Astrocyte of the spinal cord (primary cell): ENCODE results near the gene PKD1L1.
A peak's percentile ranks its signal among the peaks of the same experiment; 100 is the strongest.
"Not testable (repeated sequence)": the region's sequence is repeated elsewhere in the genome, so short reads cannot be mapped to it uniquely, and the experiment has no call there.

Experiments
- DNase-seq: peaks from one replicate; pipeline ENCODE4 v3.0.0; 2011; ENCODE audit warnings: low read depth, low spot score
- H3K4me3 ChIP-seq: 2 replicates; pipeline ENCODE4 v1.5.1; 2011; ENCODE audit warnings: low read depth, mild to moderate bottlenecking, low read length, moderate library complexity
- in situ Hi-C: cut with HindIII; loops from 2 replicates; pipeline ENCODE4 v1.10.0; 2017; ENCODE audit warnings: low sequenced_read_pairs
- TF ChIP-seq, protein P1 (sequence below): IDR thresholded peaks from 2 replicates; pipeline ENCODE4 v1.5.1; 2012; ENCODE audit warnings: low read depth, mild to moderate bottlenecking, low read length, inconsistent platforms

PKD1L1 gene, protein sequence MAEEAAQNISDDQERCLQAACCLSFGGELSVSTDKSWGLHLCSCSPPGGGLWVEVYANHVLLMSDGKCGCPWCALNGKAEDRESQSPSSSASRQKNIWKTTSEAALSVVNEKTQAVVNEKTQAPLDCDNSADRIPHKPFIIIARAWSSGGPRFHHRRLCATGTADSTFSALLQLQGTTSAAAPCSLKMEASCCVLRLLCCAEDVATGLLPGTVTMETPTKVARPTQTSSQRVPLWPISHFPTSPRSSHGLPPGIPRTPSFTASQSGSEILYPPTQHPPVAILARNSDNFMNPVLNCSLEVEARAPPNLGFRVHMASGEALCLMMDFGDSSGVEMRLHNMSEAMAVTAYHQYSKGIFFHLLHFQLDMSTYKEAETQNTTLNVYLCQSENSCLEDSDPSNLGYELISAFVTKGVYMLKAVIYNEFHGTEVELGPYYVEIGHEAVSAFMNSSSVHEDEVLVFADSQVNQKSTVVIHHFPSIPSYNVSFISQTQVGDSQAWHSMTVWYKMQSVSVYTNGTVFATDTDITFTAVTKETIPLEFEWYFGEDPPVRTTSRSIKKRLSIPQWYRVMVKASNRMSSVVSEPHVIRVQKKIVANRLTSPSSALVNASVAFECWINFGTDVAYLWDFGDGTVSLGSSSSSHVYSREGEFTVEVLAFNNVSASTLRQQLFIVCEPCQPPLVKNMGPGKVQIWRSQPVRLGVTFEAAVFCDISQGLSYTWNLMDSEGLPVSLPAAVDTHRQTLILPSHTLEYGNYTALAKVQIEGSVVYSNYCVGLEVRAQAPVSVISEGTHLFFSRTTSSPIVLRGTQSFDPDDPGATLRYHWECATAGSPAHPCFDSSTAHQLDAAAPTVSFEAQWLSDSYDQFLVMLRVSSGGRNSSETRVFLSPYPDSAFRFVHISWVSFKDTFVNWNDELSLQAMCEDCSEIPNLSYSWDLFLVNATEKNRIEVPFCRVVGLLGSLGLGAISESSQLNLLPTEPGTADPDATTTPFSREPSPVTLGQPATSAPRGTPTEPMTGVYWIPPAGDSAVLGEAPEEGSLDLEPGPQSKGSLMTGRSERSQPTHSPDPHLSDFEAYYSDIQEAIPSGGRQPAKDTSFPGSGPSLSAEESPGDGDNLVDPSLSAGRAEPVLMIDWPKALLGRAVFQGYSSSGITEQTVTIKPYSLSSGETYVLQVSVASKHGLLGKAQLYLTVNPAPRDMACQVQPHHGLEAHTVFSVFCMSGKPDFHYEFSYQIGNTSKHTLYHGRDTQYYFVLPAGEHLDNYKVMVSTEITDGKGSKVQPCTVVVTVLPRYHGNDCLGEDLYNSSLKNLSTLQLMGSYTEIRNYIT (N-terminal part only)

DNA sequence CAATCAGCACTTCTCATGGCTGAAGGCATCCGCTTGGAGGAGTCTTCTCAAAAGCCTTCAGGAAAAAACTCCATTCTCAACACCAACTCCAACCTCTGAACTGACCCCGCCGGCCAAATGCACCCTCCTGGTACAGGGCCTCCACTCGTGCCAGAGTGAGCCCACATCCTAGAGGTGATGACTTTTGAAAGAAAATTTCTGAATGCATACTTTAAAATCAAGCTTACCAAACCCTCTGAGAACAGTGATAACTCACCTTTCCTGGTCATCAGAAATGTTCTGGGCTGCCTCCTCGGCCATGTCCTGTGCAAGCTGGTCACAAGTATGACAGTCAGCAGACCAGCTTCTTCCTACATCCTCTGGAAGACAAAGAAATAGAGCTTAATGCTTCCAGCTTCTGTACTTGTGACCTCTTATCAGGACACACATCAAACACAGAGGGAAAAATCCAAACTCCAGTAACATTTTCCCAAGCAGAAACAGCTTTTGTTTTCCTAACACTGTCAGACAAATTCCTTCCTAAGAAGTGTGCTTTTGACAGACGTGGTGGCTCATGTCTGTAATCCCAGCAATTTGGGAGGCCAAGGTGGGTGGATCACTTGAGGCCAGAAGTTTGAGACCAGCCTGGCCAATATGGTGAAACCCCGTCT, at the start of gene PKD1L1:
Gene PKD1L1, minus strand, starts transcription at position 326 of the 650 bp plus-strand sequence. Its CDS starts 26 bp downstream, at position 300.
- DNase-seq: no peak
- TF ChIP-seq, protein P1, sequence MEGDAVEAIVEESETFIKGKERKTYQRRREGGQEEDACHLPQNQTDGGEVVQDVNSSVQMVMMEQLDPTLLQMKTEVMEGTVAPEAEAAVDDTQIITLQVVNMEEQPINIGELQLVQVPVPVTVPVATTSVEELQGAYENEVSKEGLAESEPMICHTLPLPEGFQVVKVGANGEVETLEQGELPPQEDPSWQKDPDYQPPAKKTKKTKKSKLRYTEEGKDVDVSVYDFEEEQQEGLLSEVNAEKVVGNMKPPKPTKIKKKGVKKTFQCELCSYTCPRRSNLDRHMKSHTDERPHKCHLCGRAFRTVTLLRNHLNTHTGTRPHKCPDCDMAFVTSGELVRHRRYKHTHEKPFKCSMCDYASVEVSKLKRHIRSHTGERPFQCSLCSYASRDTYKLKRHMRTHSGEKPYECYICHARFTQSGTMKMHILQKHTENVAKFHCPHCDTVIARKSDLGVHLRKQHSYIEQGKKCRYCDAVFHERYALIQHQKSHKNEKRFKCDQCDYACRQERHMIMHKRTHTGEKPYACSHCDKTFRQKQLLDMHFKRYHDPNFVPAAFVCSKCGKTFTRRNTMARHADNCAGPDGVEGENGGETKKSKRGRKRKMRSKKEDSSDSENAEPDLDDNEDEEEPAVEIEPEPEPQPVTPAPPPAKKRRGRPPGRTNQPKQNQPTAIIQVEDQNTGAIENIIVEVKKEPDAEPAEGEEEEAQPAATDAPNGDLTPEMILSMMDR: no peak
- in situ Hi-C loops: no loop called here

DNA sequence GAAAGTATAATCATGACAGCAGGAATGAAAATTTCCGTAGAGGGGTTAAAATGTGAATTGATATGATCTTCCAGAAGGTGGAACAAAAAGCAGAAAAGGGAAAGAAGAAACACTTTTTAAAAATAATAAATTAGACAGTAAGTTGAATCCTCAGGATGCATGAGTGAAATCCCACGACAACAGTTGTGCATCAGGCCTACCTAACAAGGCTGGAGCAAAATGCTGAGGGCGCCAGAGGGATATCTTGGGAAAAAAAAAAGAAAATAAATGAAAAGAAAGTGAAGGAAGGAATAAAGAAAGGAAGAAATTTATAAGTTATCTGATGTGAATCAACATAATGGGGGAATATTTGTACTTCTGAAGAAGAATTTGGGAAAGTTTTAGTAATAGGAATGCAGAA, 44.2 kb upstream of the PKD1L1 start:
- TF ChIP-seq, protein P1: no peak
- DNase-seq: no peak
- in situ Hi-C loops: no loop called here
- H3K4me3 ChIP-seq: no peak overlapping the region

More for the DNA sequence above, at the start of gene PKD1L1:
- no peak within 1 kb of the TSS for H3K4me3 ChIP-seq

DNA sequence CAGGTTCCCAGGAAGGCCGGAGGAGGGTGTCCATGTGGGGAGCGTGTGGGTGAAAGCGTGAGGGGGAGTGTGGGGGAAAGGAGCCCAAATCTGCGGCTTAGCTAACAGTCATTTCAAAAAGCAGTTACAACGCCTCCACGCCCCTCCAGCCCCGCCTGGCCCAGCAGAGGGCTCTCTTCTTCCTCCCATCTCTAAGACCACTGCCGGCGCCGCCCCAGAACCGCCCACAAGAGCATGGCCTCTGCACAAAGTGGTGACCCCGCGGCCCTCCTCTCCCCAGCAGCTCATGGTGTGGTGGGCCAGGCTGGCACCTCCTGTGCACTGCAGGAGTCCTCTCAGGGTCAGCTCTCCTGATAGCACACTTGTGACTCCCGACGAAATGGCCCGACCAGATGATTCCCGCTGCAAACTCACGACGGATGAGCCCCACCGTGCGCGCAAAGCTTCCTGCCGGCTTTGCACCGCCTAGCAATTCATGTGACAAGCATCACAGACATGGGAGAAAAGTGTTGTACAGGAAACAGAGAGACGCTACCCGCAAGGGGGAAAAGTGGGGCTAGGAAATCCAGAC, 43.6 kb upstream of the PKD1L1 start:
- in situ Hi-C loops: no loop called here
- H3K4me3 ChIP-seq: peak overlapping the region; percentile 44
- TF ChIP-seq, protein P1: peak; percentile 83
- peak; percentile 77 for DNase-seq

DNA sequence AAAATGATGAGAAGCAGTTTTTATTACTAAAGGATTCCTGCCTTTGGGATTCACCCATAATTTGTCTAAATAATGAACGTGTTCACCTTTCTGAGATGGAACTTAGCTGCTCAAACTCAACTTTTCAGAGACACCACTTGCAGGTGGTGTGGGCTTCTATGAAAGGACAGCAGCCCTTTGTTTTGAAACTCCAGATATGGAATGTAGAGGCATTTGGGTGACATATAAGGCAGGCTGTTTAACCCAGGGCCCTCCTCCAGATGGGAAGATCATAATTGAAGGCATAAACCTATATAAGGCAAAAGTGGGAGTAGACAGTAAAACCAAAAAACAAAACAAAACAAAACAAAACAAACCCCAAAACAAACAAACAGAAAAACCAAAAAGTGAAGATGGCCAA, 43.0 kb upstream of the PKD1L1 start:
- no peak overlapping the region for H3K4me3 ChIP-seq
- TF ChIP-seq, protein P1: no peak
- DNase-seq: no peak
- in situ Hi-C loops: no loop called here

DNA sequence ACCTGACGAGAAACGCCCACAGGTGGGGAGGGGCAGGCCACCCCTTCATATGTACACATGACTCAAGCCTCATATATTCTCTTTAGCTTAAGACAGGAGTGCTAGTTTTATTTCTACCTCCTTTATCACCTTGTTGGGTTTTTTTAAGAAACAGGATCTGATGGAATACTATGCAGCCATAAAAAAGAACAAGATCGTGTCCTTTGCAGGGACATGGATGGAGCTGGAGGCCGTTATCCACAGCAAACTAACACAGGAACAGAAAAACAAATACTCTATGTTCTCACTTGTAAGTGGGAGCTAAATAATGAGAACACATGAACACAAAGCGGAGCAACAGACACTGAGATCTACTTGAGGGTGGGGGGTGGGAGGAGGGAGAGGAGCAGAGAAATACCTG, 42.3 kb upstream of the PKD1L1 start:
- TF ChIP-seq, protein P1: no peak
- no peak overlapping the region for H3K4me3 ChIP-seq
- DNase-seq: no peak
- in situ Hi-C loops: no loop called here

DNA sequence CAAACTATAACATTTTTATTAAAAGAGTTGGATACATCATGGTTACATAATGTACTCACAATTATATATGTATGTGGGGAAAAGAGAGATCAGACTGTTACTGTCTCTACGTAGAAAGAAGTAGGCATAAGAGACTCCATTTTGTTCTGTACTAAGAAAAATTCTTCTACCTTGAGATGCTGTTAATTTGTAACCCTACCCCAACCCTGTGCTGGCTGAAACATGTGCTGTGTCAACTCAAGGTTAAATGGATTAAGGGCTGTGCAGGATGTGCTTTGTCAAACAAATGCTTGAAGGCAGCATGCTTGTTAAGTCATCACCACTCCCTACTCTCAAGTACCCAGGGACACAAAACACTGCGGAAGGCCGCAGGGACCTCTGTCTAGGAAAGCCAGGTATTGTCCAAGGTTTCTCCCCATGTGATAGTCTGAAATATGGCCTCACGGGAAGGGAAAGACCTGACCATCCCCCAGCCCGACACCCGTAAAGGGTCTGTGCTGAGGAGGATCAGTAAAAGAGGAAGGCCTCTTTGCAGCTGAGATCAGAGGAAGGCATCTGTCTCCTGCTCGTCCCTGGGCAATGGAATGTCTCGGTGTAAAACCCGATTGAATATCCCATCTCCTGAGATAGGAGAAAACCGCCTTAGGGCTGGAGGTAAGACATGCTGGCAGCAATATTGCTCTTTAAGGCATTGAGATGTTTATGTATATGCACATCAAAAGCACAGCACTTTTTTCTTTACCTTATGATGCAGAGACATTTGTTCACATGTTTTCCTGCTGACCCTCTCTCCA, 41.5 kb upstream of the PKD1L1 start:
- DNase-seq, H3K4me3 ChIP-seq, in situ Hi-C loops: not testable (repeated sequence)
